ENCODE measurements around the gene CMTM5.

CMTM5 gene

GRCh38 chr14:23358553-23359166 is 18.2 kb upstream of the CMTM5 start:
- DNase-seq (ENCODE audit: low read depth): no peak

GRCh38 chr14:23359167-23359626 is 17.6 kb upstream of the CMTM5 start:
- DNase-seq (ENCODE audit: low read depth): no peak

- DNase-seq (ENCODE audit: low read depth): no peak
These were observed 17.0 kb upstream of the CMTM5 start for GRCh38 chr14:23359722-23360447.

- no peak for DNase-seq (ENCODE audit: low read depth)
These were observed 16.4 kb upstream of the CMTM5 start for GRCh38 chr14:23360496-23360895.

- no peak for DNase-seq (ENCODE audit: low read depth)
These were observed 15.5 kb upstream of the CMTM5 start for GRCh38 chr14:23361320-23361719.

- DNase-seq (ENCODE audit: low read depth): no peak
These were observed 15.1 kb upstream of the CMTM5 start for GRCh38 chr14:23361763-23362162.

- no peak for DNase-seq (ENCODE audit: low read depth)
These were observed 14.6 kb upstream of the CMTM5 start for GRCh38 chr14:23362200-23362599.

GRCh38 chr14:23364164-23365035 is 12.4 kb upstream of the CMTM5 start:
- DNase-seq (ENCODE audit: low read depth): no peak

GRCh38 chr14:23365036-23365731 is 11.7 kb upstream of the CMTM5 start, which contains the start of gene EFS:
TSS of gene EFS (minus strand) at chr14:23365172. CDS start at chr14:23365025, 147 bp downstream.
- no peak for DNase-seq (ENCODE audit: low read depth)

- no peak for DNase-seq (ENCODE audit: low read depth)
These were observed 11.0 kb upstream of the CMTM5 start for GRCh38 chr14:23365732-23366425.

- DNase-seq (ENCODE audit: low read depth): no peak
These were observed 10.4 kb upstream of the CMTM5 start for GRCh38 chr14:23366426-23366921.

GRCh38 chr14:23370221-23370620 is 6.6 kb upstream of the CMTM5 start:
- DNase-seq (ENCODE audit: low read depth): no peak

- no peak for DNase-seq (ENCODE audit: low read depth)
These were observed 5.0 kb upstream of the CMTM5 start for GRCh38 chr14:23371865-23372264.

GRCh38 chr14:23372509-23372908 is 4.3 kb upstream of the CMTM5 start, which contains the start of gene IL25:
TSS of gene IL25 (plus strand) at chr14:23372809.
- DNase-seq (ENCODE audit: low read depth): no peak

- no peak for DNase-seq (ENCODE audit: low read depth)
These were observed 3.8 kb upstream of the CMTM5 start for GRCh38 chr14:23373041-23373440.

- DNase-seq (ENCODE audit: low read depth): no peak
These were observed 1.2 kb upstream of the CMTM5 start for GRCh38 chr14:23375527-23376251.

- DNase-seq (ENCODE audit: low read depth): no peak
These were observed 328 bp downstream of the CMTM5 start for GRCh38 chr14:23377198-23377550.

- DNase-seq (ENCODE audit: low read depth): no peak
These were observed 1.0 kb downstream of the CMTM5 start for GRCh38 chr14:23377573-23378563.

- DNase-seq (ENCODE audit: low read depth): no peak
These were observed 1.9 kb downstream of the CMTM5 start for GRCh38 chr14:23378612-23379220.

Measured in stimulated activated CD4-positive, alpha-beta T cell treated with anti-CD3 and anti-CD28 coated beads, Interleukin-2, amount 100 ng/mL, for 4 hours (primary cell).